Activated CD4-positive, alpha-beta T cell treated with anti-CD3 and anti-CD28 coated beads, Interleukin-2, Interleukin-4, amounts not matched to agents 100 ng/mL and 50 ng/mL, durations not matched to agents 16 hours and 8 hours (primary cell): ENCODE measurements around the gene PRR15L.
"Not testable (repeated sequence)": the region's sequence is repeated elsewhere in the genome, so short reads cannot be mapped to it uniquely, and the experiment has no call there.

Experiments
- DNase-seq: peaks from one replicate; pipeline ENCODE4 v3.0.0-alpha.2; 2020; ENCODE audit warnings: low spot score

PRR15L gene, protein sequence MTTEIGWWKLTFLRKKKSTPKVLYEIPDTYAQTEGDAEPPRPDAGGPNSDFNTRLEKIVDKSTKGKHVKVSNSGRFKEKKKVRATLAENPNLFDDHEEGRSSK

DNA sequence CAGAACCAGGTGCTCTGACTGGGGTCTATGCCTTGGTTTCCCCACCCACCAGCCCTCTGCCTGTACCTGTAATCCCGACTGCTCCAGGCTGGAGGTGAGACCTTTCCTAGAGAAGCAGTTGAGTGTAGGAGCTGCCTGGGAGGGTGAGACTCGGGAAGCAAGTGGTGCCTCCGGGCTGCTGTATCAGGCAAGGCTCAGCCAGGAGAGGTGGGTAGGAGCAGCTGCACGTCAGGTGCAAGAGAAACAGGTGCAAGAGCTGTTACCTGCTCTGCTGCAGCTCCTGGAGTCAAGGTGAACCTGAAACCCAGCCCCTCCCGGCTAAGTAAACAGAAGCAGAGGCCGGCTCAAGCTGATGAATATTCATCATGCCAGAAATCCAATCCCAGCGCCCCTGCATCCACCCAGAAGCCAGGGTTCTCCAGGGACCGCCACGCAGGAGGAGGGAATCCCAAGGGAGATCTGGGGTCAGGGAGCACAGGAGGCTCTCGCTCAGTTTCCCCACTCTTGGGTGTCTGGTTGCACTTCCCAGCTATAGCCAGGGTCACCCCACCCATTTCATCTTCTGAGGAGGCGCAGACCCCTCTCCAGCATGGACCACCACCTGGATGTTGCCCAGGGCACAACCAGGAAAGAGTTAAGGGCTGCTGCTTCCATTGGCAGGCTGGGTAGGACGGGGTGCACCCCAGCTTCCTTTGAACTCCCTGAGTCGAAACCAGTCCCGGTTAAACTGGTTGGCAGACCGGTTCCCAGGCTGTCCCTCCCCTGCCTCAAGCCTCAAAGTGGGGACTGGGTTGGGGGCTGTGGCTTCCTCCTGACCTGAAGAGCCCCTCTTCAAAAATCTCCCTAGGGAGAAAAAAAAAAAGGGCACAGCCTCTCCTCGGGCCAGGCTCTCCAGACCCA lies at the start of gene PRR15L:
PRR15L (minus strand) TSS at position 293 of the 900 bp plus-strand sequence. CDS start 4,649 bp downstream, outside the sequence.
- DNase-seq, result no peak

DNA sequence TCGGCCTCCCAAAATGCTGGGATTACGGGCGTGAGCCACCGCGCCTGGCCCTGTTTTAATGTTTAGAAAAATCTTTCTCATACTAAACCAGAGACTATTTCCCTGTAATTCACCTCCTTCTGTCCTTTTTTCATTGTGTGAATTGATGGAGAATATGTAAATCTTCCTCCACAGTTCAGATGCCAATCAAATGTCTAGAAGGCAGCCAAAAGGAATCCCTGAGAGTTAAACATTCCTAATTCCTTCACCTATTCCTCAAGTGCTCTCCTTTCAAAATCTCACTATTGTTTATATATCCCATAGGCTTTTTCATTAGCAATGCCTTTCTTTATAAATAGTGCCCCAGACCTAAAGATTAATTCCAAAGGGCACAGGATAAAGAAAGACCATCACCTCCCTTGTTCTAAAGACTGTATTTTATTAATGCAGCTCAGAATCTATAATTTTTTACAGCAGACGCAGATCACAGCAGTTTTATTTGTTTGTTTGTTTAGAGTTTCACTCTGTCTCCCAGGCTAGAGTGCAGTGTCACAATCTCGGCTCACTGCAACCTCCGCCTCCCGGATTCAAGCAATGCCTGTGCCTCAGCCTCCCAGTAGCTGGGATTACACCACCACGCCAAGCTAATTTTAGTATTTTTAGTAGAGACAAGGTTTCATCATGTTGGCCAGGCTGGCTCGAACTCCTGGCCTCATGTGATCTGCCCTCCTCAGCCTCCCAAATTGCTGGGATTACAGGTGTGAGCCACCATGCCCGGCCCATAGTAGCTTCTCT lies 49.4 kb upstream of the PRR15L start:
- DNase-seq, result no peak

DNA sequence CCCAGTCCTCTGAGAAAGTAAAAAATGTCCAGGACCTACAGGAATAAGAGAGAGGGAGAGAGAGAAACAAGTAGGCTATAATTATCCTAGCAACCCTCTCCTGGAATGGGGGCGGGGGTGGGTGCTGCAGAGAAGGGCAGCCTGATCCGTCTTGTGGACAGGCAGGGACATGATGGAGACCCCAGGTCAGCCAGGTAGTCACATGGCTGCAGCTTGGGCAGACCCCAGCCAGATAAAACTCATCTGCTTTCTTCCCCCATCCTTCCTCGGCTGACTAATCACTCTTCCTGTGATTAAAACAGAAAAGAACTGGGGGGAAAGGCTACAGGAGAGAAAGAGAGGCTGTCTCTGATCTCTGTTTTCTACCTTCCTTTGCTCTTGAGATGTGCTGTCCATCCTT lies 47.3 kb upstream of the PRR15L start:
- no peak for DNase-seq

DNA sequence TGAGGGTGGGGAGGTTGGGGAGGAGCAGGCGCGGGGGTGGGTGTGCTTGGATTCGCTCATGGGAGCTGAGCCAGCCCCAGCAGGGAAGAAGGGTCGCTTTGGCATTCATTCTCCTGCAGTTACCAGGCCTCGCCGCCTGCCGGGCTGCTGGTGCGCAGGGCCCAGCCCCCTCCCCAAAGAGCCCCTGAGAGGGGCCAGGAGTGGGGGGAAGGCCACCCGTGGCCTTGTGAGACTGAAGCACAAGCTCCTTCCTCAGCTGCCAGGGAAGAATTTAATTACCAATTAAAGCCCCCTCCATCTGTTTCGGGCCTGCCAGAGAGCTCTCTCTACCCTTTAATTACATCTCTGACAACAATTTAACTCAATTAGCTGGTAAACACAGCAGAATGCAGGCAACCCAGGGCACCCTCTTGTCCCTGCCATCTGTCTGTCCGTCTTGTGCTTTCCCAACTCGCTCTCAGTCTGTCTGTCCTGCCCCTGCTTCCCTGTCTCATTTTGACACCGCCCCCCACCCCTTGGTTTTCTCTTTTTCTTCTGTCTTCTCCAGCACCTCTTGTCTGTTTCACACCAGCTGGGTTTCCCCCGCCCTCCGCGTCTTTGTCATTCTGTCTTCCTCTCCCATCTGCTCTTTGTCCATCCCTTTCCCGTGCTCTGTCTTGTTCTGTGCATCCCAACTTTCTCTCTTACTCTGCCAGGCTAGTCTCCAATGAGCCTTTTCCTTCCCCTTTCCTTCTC lies 45.9 kb upstream of the PRR15L start:
- no peak for DNase-seq

DNA sequence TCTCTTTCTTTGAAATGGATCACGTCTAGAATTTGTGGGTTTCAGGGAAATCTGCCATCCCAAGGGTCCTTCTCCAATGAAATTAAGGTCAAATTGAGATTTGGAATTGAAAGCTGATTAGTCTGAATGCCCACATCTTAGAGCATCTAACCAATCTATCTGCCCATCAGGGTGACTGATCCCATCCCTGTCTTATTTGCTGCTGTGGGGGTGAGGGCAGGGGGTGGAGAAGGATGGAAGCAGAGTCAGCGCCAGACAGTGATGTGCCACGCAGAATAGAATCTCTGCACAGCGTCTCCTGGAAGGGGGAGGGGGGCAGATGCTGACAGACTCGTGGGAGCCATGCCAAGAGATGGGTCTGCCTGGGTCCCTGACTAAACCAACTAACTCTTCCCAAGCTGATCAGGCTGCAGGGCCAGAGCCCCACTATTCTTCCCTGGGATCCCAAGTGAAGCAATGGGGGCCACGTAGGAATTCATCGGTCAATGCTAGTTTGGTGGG lies 45.3 kb upstream of the PRR15L start:
- DNase-seq, result no peak

DNA sequence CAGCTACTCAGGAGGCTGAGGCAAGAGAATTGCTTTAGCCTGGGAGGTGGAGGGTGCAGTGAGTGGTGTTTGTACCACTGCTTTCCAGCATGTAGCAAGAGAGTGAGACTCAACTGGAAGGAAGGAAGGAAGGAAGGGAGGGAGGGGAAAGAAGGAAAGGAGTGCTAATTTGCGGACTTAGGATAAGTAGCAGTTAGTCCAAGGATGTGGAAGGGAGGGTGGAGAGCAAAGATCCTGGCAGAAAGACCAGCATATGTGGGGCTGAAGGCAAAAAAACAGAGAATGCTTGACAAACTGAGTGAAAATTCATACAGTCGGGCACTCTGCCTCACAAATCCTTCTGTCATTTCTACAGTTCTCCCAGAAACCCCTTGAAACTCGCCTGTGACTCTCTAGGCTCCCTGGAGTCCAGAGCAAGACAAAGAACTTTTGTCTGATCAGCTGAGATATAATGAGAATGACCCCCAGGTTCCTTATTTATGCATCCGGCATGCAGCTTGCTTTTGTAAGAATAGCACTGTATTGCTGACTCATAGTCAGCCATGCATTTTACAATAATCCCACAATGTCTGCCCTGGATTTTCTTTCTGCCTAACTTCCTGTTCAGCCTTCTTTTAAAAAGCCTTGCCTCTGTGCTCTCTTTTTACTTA lies 44.7 kb upstream of the PRR15L start:
- no peak for DNase-seq

DNA sequence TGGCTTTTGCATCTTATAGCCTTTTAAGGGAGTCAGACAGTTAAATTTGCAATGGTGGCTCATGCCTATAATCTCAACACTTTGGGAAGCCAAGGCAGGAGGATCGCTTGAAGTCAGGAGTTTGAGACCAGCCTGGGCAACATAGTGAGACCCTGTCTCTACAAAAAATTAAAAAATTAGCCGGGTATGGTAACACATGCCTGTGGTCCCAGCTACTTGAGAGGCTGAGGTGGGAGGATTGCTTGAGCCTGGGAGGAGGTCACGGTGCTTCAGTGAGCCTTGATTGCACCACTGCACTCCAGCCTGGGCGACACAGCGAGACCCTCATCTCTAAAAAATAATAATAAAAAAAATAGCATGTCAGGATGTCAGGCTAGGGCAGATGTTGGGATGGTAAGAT lies 44.0 kb upstream of the PRR15L start:
- not testable (repeated sequence) for DNase-seq

DNA sequence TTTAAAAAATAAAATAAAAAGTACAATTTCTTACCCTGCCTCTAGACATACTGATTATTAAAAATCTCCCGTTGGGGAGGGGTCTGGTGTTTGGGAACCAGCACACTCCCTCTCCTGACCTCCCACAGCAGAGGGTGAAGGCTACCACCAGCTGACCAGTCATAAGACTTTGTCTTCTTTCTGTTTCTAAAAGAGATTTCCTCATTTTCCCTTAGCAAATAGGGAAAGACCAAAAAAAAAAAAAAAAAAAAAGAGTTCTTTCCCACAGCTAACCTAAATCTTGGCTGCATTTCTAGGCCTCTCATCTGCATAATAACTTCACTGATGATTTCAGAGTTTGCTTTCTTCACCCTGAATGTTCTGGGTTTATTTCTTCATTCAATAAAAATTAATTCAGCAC lies 43.5 kb upstream of the PRR15L start:
- no peak for DNase-seq

DNA sequence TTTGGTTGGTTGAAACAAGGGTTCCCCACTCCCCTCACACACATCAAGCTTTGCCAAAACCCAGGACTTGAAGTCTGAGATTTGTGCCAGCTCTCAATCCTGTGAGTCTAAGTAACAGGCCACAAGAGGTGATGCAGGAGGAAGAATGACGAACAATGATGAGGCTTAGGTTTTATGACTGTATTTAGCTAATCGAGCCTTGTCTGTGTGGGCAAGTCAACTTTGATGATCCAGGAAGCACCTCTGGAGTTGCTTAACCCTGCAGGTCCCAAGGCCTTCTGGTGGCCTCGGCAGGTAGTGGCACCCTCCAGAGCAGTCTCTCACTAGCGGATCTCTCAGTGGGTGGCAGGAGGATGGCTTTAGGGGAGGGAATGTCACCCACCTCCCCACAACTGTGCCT lies 41.9 kb upstream of the PRR15L start:
- no peak for DNase-seq

DNA sequence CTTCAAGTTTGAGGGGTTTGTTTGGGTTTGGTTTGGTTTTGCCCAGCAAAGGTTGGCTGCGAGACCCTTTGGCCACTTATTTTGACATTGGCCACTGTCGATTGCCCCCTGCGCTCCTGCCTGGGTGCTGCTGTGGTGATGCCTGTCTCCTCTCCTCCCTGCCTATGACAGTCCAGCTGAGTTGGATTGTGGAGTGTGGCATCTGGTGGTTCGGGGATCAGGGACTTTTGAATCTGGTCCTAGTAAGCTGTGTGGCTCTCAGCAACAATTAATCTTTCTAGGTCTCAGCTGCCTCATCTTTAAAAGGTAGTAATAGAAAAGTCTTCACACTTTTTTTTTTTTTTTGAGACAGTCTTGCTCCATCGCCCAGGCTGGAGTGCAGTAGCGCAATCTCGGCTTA lies 40.4 kb upstream of the PRR15L start:
- no peak for DNase-seq

DNA sequence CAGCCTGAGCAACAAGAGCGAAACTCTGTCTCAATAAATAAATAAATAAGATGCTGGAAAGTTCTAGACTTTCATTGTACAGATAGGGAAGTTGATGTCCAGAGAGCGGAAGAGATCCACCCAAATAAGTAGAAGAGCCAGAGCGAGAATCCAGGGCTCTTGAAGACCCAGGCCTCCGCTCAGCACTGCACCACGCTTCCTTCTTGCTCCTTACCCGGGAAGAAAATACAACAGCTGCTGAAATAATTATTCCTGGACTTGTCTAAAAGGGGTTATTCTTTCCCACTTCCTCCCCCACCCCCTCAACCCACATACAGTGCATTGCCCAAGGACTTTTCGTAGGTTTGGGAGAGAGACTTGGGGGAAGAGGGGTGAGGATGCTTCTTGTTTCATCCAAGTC lies 39.9 kb upstream of the PRR15L start:
- no peak for DNase-seq

DNA sequence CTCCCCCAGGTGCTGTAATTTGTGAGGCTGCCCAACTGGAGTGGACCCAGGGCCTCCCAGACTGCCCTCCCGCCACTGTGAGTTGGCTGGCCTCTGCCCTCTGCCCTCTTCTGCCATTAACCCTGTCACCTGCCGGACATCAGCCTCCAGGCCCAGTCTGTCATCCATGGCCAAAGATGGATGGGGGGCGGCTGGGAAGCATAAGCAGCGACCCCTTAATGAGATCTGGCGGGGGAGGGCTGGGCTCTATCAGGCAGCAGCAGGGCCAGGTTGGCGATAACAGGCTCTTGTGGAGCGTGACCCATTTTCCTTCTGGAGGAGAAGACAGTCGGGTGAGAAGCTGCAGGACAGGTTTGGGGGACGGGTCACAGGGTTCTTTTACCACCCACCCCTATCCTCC lies 38.5 kb upstream of the PRR15L start:
- DNase-seq, result no peak

DNA sequence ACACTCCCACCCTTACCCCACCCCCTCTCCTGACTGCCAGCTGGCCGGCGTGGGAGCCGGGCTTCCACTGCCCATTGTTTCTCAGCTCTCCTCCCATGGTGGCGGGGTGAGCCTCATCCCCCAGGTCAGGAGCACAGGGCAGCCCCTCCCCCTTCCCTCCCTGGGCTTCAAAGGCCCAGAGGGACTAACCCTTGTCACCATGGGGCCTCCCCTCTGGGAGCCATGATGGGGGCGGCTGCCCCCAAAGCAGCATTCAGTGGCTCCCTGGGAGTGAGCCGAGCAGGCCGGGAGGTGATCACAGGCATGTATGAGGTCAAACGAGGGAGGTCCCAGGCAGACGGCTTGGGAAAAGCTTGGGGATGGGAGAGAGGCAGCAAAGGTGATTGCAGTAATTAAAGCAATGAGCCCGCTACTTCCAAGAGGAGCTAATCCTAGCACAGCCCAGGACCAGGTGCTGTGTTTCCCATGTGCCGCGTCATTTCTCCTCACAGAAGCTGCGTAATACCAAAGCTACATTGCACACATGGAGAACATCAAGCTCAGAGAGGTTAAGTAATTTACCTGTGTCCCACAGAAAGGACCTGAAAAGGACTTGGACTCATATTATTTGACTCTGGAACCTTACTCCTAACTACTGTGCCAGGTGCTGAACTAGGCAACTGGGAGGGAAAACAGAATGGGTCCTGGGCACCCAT lies 37.7 kb upstream of the PRR15L start:
- DNase-seq, result no peak

DNA sequence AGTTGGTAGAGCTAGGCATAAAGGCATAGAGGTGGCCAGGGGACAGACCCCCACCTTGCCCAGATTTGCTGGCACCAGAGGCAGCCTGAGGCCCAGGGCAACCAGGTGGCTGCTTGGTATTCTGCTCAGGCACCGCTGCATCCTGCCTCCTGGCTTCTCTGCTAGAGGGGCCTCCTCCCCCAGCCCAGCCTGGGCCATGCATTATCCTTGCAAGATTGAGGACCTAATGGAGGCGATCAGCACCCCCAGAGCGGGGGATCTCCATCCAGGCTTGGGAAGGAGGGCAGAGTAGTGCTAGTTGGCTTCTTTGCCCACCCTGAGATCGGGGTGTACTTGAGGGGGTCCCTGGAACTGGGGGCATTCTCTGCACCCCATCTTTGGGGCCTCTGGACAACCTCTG lies 37.0 kb upstream of the PRR15L start:
- no peak for DNase-seq

DNA sequence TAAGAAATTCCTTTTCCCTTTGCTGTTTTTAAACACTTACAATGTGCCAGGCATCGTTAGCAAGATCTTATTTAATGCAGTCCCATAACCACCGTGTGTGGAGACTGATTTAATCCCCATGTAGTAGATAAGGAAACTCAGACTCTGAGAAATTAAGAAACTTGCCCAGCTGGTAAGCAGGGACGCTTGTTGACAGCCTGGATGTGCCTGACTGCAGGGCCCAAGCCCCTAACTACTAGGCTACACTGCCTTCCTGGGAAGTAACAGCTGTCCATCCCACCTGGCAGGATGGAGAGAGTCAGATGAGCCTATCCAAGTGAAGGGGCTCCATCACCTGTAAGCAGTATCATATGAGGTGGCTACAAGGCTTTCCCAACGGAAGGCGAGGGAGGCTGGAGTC lies 36.3 kb upstream of the PRR15L start:
- no peak for DNase-seq

DNA sequence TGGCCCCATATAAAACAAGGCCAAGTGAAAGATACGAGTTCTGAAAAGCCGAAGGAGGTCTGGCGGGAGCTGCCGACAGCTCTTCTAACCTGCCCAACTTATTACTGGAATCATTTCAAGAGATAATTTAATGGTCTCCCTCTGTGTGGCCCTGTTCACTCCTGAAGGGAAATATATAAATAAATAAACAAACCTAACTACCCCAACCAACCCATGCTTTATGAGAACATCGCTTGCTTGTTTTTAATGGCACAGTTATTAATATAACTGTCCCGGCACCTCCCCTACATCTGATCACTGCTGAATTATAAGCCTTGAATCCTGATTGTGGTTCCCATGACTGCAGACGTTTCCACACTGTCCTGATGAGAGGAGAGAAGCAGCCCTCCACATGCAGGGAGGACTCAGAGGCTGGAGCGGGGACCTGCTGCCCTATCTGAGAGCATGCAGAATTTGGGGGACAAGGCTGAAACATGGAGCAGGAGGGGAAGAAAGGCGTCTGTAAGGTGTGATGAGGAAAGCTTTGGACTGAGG lies 35.4 kb upstream of the PRR15L start:
- no peak for DNase-seq

DNA sequence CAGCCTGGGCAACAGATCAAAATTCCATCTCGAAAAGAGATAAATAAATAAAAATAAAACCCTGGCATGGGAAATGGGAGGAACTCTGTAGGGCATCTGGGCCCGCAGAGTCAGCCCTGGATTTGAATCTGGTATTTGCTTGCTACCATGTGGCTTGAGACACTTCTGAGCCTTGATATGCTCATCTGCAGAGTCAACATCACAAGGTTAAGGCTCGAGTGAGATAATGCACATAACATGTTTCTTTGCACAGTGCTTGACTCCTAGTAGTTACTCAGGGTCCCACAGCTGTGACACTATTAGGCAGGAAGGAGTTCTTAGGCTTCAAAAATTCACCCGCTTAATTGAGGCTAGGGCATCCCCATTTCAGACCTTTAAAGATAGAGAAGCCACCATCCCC lies 34.5 kb upstream of the PRR15L start:
- DNase-seq, result no peak

DNA sequence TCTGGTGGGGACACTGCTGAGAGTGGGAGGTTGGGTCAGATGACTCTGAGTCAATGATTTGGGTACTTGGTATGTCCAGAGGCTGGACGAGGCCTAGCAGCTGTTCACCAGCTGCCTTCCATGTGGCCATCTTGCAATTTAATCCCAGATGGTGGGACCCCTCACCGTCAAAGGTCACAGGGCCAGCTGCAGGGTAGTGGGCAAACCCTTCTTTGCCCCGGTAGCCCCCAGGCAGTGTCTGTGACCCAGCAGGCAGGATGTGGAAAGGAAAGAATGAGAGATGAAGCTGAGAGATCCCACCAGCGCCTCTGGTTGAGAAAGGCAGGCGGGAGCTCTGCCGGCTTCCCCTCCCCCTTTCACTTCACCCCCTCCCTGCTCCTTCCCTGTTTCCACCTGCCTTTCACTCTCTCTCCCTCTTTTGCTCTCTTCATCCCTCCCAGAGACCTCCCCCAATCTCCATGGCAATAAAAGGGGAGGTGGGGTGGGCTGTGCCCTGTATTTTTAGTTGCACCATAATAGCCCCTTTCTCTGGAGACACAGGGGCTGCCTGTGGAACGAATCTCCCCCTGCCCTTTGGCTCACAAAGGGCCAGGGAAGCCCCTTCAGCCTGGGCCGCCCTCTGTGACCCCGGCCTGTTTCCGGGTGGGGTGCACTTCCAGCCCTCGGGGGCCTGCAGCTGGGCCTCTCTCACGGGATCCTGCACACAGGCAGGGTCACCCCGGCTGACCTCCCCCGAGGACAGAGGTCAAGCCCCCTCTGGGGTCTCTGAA lies 33.5 kb upstream of the PRR15L start:
- no peak for DNase-seq

DNA sequence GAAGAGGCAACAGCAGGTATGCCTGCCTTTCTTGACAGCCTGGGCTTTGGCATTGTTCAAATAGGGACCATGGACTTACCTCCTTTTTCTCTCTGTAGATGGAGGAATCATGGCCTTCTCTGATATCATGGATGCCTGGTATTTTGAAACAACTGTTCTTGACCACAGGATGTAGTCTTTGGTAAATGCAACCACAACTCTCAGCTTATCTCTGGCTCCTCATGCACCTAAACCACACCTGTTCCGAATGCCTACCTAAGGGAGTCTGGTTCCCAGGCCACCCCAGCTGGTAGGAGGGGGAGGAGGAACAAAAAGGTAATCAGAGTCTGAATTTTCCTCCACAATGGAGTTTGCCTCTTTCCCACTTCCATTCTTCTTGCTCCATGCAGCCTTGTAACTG lies 32.0 kb upstream of the PRR15L start:
- no peak for DNase-seq

DNA sequence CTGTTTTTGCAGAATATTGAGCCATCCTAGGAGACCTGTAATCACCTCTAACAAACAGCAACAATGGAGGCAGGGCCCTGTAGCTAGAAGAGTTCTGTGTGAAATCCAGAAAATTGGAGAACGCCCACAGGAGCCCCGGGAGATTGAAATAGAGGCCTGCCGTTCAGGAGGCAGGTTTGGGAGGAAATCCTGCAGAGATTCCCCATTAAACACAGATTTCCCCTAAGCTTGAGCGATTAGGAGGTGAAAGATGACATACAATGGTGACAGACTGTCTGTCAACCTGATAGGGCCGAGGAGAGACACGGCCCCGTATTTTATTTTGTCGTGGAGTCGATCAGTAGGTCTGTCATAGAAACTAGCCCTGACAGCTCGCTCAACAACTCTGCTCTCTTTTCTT lies 31.5 kb upstream of the PRR15L start:
- no peak for DNase-seq
